ENCODE results near the gene SLC6A3.
"Not testable (repeated sequence)": the region's sequence is repeated elsewhere in the genome, so short reads cannot be mapped to it uniquely, and the experiment has no call there.

SLC6A3 gene

DNA sequence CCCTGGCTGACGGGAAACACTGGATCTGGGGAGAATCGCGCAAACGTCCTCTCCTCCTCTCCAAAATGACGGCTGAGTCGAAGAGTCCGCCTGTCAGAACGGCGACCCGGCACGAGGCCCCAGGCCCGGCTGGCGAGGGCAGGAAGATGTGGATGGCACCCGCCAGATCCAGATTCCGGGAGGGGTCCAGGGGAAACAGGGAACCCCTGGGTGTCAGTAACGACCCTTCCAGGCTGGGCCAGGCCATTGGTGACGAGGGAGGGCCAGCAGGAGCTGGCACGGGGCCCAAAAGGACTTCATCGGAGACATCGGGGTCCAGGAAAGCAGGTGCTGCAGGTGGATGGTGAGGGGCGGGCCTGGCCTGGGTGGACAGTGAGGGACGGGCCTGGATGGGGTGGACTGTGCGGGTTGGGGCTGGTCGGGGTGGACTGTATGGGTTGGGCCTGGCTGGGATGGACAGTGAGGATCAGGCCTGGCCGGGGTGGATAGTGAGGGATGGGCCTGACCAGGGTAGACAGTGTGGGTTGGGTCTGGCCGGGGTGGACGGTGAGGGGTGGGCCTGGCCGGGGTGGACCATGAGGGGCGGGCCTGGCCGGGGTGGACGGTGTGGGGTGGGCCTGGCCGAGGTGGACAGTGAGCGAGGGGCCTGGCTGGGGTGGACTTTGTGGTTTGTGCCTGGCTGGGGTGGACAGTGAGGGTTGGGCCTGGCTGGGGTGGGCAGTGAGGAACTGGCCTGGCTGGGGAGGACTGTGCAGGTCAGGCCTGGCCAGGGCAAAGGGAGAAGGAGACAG, 14.0 kb downstream of the SLC6A3 start:
- no peak overlapping the region for H3K4me3 ChIP-seq (ENCODE audit: insufficient read length, low read depth)
- TF ChIP-seq ZNF274 (IDR thresholded peaks at IDR 0.05; ENCODE audit: low read depth, low read length) (no peak), YY1 (IDR thresholded peaks at IDR 0.05; ENCODE audit: insufficient read depth, insufficient read length) (no peak), SUZ12 (IDR thresholded peaks at IDR 0.05; ENCODE audit: extremely low read depth, insufficient read depth, insufficient read length) (no peak)
- H3K27me3 ChIP-seq (ENCODE audit: insufficient read depth, insufficient read length) = no peaks in the 10 kb centered on the region
- DNase-seq (ENCODE audit: low read depth, low spot score) = no peak
- no peaks in the 10 kb centered on the region for H3K4me1 ChIP-seq (ENCODE audit: insufficient read depth, insufficient read length)
- peaks cover 21% of the 10 kb centered on the region for H3K9me3 ChIP-seq (ENCODE audit: insufficient read depth, low read length)
- no peak overlapping the region for H3K9ac ChIP-seq (ENCODE audit: insufficient read length, low read depth)
- no peaks in the 10 kb centered on the region for H3K36me3 ChIP-seq (ENCODE audit: insufficient read depth, insufficient read length, low read length)

DNA sequence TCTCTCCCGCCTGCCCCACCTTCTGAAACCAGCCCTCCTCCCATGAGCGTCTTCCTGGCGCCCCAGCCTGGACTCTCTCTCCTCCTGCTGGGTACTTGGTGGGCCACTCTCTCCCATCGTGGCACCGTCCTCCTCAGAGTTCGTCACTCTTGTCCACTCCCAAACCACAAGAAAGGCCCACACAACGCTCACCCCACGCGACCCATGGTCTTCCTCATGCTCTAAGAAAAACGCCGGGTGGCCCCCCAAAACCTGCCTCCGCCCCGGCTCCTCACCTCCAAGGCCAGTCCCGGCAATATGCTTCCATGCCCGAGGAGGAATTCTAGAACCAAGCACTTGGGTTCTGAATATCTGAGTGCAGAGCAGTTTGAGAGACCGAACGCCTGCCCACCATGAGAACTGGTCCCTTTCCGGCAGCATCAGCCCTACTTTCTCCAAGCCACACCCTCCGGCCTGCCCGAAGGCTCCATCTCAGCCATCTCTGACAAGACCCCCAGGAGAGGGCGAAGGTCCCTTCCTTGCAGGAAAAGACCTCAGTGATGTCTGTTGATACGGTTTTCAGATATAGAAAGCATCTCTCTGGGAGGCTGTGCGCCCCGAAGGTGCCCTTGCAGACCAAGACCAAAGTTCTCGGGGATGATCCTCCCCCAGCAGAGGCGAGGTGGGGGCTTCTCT, 15.0 kb downstream of the SLC6A3 start:
- Histone ChIP-seq H3K9me3 (ENCODE audit: insufficient read depth, low read length) (peaks cover 21% of the 10 kb centered on the region), H3K4me3 (ENCODE audit: insufficient read length, low read depth) (no peak overlapping the region), H3K36me3 (ENCODE audit: insufficient read depth, insufficient read length, low read length) (no peaks in the 10 kb centered on the region), H3K4me1 (ENCODE audit: insufficient read depth, insufficient read length) (no peaks in the 10 kb centered on the region), H3K9ac (ENCODE audit: insufficient read length, low read depth) (no peak overlapping the region), H3K27me3 (ENCODE audit: insufficient read depth, insufficient read length) (no peaks in the 10 kb centered on the region)
- DNase-seq (ENCODE audit: low read depth, low spot score) = no peak
- no peak for TF ChIP-seq ZNF274 (IDR thresholded peaks at IDR 0.05; ENCODE audit: low read depth, low read length)

DNA sequence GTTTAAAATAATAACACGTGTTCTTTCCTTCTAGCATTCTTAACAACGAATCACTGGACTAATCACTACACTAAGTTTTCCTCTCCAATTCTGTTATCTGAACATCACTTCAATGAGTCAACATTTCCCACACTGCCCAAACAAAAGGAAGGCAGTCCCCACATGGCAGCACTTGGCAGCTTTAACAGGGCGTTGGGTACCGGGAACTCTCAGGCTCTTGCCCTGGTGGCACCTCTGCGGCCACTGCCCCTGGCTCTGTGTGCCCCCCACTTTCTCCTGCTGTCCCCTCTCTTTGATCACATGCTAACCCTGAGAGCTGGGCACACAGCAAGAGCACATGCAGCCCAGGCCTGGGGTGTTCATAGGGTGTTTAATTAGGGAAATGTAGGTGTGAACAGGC, 15.7 kb downstream of the SLC6A3 start:
- Histone ChIP-seq H3K4me3 (ENCODE audit: insufficient read length, low read depth) (no peak overlapping the region), H3K9me3 (ENCODE audit: insufficient read depth, low read length) (peaks cover 21% of the 10 kb centered on the region), H3K27me3 (ENCODE audit: insufficient read depth, insufficient read length) (no peaks in the 10 kb centered on the region), H3K9ac (ENCODE audit: insufficient read length, low read depth) (no peak overlapping the region), H3K4me1 (ENCODE audit: insufficient read depth, insufficient read length) (no peaks in the 10 kb centered on the region), H3K36me3 (ENCODE audit: insufficient read depth, insufficient read length, low read length) (no peaks in the 10 kb centered on the region)
- TF ChIP-seq ZNF274 (IDR thresholded peaks at IDR 0.05; ENCODE audit: low read depth, low read length) (no peak), SUZ12 (IDR thresholded peaks at IDR 0.05; ENCODE audit: extremely low read depth, insufficient read depth, insufficient read length) (no peak), YY1 (IDR thresholded peaks at IDR 0.05; ENCODE audit: insufficient read depth, insufficient read length) (no peak)
- no peak for DNase-seq (ENCODE audit: low read depth, low spot score)

DNA sequence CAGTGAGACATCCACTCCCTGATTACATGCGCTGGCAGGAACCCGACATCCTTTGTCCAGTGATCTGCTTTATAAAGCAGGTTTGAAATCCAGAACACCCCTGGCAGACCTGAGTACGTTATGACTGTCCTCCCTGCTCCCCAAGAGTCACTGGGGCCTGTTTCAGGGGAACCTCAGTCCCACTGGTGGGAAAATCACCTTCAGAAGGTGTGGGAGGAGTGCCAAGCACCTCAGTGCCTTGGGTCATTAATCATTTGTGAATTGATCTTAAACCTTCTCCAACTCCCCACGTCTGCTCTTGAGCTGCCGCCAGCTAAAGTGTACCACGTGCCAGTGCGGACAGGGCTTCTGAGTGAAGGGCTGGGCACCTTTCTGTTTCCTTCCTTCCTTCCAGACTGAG, 16.2 kb downstream of the SLC6A3 start:
- H3K36me3 ChIP-seq (ENCODE audit: insufficient read depth, insufficient read length, low read length) = no peaks in the 10 kb centered on the region
- no peak for TF ChIP-seq YY1 (IDR thresholded peaks at IDR 0.05; ENCODE audit: insufficient read depth, insufficient read length)
- TF ChIP-seq SUZ12 (IDR thresholded peaks at IDR 0.05; ENCODE audit: extremely low read depth, insufficient read depth, insufficient read length) = no peak
- TF ChIP-seq ZNF274 (IDR thresholded peaks at IDR 0.05; ENCODE audit: low read depth, low read length) = no peak
- no peak overlapping the region for H3K4me3 ChIP-seq (ENCODE audit: insufficient read length, low read depth)
- no peaks in the 10 kb centered on the region for H3K4me1 ChIP-seq (ENCODE audit: insufficient read depth, insufficient read length)
- no peak for DNase-seq (ENCODE audit: low read depth, low spot score)
- peaks cover 21% of the 10 kb centered on the region for H3K9me3 ChIP-seq (ENCODE audit: insufficient read depth, low read length)
- H3K27me3 ChIP-seq (ENCODE audit: insufficient read depth, insufficient read length) = no peaks in the 10 kb centered on the region
- no peak overlapping the region for H3K9ac ChIP-seq (ENCODE audit: insufficient read length, low read depth)

DNA sequence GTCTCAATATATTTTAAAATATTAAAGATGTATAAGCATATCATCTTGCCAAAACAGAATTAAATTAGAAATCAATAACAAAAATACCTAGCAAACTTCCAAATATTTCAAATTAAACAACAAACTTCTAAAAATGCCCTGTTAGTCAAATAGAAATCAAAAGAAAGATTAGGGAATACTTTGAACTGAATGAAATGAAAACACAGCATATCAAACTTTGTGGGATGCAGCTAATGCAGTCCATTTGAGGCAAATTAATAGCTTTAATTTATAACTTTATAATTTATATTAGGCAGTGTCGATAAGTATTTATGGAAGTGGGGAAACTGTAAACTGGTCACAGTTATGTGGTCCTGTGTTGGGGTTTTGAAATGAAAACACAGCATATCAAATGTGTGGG, 17.1 kb downstream of the SLC6A3 start:
- Histone ChIP-seq H3K4me1 (ENCODE audit: insufficient read depth, insufficient read length) (no peaks in the 10 kb centered on the region), H3K9me3 (ENCODE audit: insufficient read depth, low read length) (peaks cover 18% of the 10 kb centered on the region)
- TF ChIP-seq ZNF274 (IDR thresholded peaks at IDR 0.05; ENCODE audit: low read depth, low read length) (no peak), YY1 (IDR thresholded peaks at IDR 0.05; ENCODE audit: insufficient read depth, insufficient read length) (no peak), SUZ12 (IDR thresholded peaks at IDR 0.05; ENCODE audit: extremely low read depth, insufficient read depth, insufficient read length) (no peak)

DNA sequence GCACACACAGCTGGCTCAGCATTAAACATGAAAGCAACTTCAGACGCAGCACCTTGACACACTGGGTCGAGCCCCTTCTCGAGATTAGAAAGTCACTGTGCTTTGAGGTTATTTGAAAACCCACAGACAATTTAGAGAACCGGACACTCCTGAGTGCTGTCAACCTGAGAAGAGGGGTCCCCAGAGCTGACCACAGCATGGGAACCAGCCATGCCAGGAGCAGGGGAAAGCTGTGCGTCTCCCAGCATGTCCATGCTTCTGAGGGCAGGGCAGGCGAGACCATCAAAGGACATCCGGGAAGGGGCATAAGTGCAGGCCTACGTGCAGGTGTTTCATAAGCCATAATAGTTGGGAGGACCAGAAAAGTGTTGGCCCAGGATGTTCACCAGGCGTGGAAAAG, 20.5 kb downstream of the SLC6A3 start:
- peaks cover 18% of the 10 kb centered on the region for H3K9me3 ChIP-seq (ENCODE audit: insufficient read depth, low read length)
- TF ChIP-seq YY1 (IDR thresholded peaks at IDR 0.05; ENCODE audit: insufficient read depth, insufficient read length) = no peak
- TF ChIP-seq SUZ12 (IDR thresholded peaks at IDR 0.05; ENCODE audit: extremely low read depth, insufficient read depth, insufficient read length) = no peak
- no peak for TF ChIP-seq ZNF274 (IDR thresholded peaks at IDR 0.05; ENCODE audit: low read depth, low read length)
- no peak for DNase-seq (ENCODE audit: low read depth, low spot score)
- no peak overlapping the region for H3K4me3 ChIP-seq (ENCODE audit: insufficient read length, low read depth)
- no peaks in the 10 kb centered on the region for H3K36me3 ChIP-seq (ENCODE audit: insufficient read depth, insufficient read length, low read length)
- H3K27me3 ChIP-seq (ENCODE audit: insufficient read depth, insufficient read length) = no peaks in the 10 kb centered on the region
- no peak overlapping the region for H3K9ac ChIP-seq (ENCODE audit: insufficient read length, low read depth)
- no peaks in the 10 kb centered on the region for H3K4me1 ChIP-seq (ENCODE audit: insufficient read depth, insufficient read length)

More for the DNA sequence above, 17.1 kb downstream of the SLC6A3 start:
- H3K4me3 ChIP-seq (ENCODE audit: insufficient read length, low read depth) = no peak overlapping the region
- H3K36me3 ChIP-seq (ENCODE audit: insufficient read depth, insufficient read length, low read length) = no peaks in the 10 kb centered on the region
- no peak overlapping the region for H3K9ac ChIP-seq (ENCODE audit: insufficient read length, low read depth)
- no peaks in the 10 kb centered on the region for H3K27me3 ChIP-seq (ENCODE audit: insufficient read depth, insufficient read length)
- DNase-seq (ENCODE audit: low read depth, low spot score) = no peak

DNA sequence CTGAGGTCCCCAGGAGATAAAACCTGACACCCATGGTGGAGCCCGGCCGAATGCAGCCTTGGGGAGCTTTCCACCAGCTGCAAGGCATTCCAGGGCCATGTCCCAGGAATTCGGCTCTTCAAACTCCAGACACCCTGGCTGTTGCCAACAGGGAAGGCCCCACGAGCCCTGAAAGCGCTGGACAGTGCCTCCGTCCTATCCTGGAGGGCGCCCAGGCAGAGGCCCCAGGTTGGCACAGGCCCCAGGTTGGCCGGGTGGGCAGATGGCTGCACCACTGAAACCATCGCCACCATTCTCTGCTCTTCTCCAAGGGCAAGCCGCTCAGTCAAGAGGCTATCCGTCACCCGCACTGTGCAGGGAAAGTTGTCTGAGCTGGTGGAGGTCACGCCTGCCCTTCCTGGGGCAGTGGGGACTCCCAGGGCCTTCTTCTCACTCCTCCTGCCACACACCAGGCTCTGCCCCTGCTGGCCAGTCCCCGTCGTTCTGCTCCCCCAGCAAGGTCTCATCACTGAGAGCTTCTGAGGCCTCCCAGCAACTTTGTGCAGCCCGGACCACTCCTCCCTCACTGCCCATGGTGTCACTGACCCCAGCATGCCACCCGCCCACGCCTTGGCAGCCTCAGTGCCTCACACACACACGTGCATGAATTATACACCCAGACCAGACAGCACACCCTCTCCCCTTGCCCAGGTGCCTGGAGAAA, 21.2 kb downstream of the SLC6A3 start:
- Histone ChIP-seq H3K4me1 (ENCODE audit: insufficient read depth, insufficient read length) (no peaks in the 10 kb centered on the region), H3K9me3 (ENCODE audit: insufficient read depth, low read length) (peaks cover 18% of the 10 kb centered on the region), H3K9ac (ENCODE audit: insufficient read length, low read depth) (no peak overlapping the region), H3K27me3 (ENCODE audit: insufficient read depth, insufficient read length) (no peaks in the 10 kb centered on the region), H3K36me3 (ENCODE audit: insufficient read depth, insufficient read length, low read length) (no peaks in the 10 kb centered on the region), H3K4me3 (ENCODE audit: insufficient read length, low read depth) (no peak overlapping the region)
- no peak for DNase-seq (ENCODE audit: low read depth, low spot score)
- TF ChIP-seq SUZ12 (IDR thresholded peaks at IDR 0.05; ENCODE audit: extremely low read depth, insufficient read depth, insufficient read length) (no peak), YY1 (IDR thresholded peaks at IDR 0.05; ENCODE audit: insufficient read depth, insufficient read length) (no peak), ZNF274 (IDR thresholded peaks at IDR 0.05; ENCODE audit: low read depth, low read length) (no peak)

DNA sequence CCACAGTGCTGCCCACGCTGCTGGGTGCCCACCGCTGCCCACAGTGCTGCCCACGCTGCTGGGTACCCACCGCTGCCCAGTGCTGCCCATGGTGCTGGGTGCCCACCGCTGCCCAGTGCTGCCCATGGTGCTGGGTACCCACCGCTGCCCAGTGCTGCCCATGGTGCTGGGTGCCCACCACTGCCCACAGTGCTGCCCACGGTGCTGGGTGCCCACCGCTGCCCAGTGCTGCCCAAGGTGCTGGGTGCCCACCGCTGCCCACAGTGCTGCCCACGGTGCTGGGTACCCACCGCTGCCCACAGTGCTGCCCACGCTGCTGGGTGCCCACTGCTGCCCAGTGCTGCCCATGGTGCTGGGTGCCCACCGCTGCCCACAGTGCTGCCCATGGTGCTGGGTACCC, 22.7 kb downstream of the SLC6A3 start:
- not testable (repeated sequence) for DNase-seq (ENCODE audit: low read depth, low spot score); H3K4me3 ChIP-seq (ENCODE audit: insufficient read length, low read depth); H3K9me3 ChIP-seq (ENCODE audit: insufficient read depth, low read length); H3K4me1 ChIP-seq (ENCODE audit: insufficient read depth, insufficient read length); H3K9ac ChIP-seq (ENCODE audit: insufficient read length, low read depth); H3K27me3 ChIP-seq (ENCODE audit: insufficient read depth, insufficient read length); H3K36me3 ChIP-seq (ENCODE audit: insufficient read depth, insufficient read length, low read length)
